Endothelial cell of umbilical vein (primary cell): ENCODE data around the gene ESPNL.

ENCODE experiments used
- CTCF ChIP-seq, 2 donors: IDR thresholded peaks; 1 replicate in 1 of 2; 2 replicates in 1 of 2; pipeline ENCODE4 v1.5.1; 2011; ENCODE audit warnings: low read length in 2 of 2, mild to moderate bottlenecking in 2 of 2, moderate library complexity in 2 of 2, control low read depth in 1 of 2, inconsistent platforms in 1 of 2, low read depth in 1 of 2; ENCODE audit not compliant: insufficient read depth in 1 of 2; ENCODE audit errors: extremely low read depth in 1 of 2
- EZH2 ChIP-seq: IDR thresholded peaks from 2 replicates; pipeline ENCODE4 v1.6.1; 2012; ENCODE audit warnings: borderline replicate concordance, low read depth, mild to moderate bottlenecking, moderate library complexity, low read length, inconsistent platforms; ENCODE audit not compliant: severe bottlenecking
- JUN ChIP-seq: IDR thresholded peaks from 2 replicates; pipeline ENCODE4 v1.6.1; 2011; ENCODE audit warnings: borderline replicate concordance, low read depth; ENCODE audit not compliant: insufficient read length, insufficient read depth
- POLR2A ChIP-seq: IDR thresholded peaks from 2 replicates; pipeline ENCODE4 v1.6.1; 2012; ENCODE audit warnings: low read depth, mild to moderate bottlenecking, control low read depth, low read length
- POLR2AphosphoS5 ChIP-seq: IDR thresholded peaks from 2 replicates; pipeline ENCODE4 v1.6.1; 2012; ENCODE audit warnings: low read depth, mild to moderate bottlenecking, control low read depth, low read length, moderate library complexity; ENCODE audit not compliant: insufficient read depth

- TF ChIP-seq JUN (no peak), CTCF (IDR thresholded peaks at IDR 0.05; ENCODE audit: extremely low read depth in 1 of 2, insufficient read depth in 1 of 2, low read depth in 1 of 2, low read length in 2 of 2) (no peak), POLR2AphosphoS5 (no peak), EZH2 (no peak), POLR2A (no peak)
These were observed 28.4 kb downstream of the ESPNL start for GRCh38 chr2:238128534-238129001.
